ENCODE results near the gene MLXIP.

DNA sequence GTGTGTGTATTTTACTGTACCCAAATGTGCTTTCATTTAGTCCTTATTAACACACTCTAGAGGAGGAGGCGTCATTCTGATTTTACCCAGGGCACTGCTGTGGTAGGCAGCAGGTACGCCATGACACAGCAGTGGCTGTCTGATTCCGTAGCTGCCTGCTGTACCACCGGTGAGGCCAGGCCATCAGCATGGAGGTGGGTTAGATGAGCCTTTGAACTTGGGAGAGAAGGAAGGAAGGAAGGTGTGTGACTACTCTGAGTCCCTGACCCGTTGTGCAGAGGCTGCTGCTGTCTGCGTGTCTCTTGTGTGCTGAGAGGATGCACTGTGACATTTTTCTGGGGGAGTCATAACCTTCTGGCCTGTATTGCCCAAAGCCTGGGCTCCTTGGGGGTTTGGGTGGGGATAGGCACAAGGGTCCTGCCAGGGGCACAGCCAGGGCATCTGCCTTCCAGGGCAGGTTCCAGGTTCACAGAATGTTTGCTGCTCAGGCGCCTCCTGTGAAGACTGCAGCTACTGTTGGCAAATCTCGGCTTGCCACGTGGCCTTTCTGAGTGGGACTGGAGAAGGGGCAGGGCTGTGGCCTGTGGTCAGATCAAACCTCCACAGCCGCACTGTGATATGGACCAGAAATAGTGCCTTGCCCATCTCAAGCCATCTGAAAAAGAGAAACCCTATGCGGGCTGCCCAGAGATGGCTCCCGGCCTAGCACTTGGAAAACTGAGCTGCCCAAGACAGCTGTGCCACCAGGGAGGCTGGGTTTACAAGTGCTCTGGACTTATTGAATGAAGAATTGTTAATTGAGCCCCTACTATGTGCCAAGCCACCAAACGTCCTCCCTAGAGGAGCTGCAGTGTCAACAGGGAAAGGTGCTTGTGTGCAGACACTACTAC is 47.1 kb downstream of the MLXIP start:
- no peak for TF ChIP-seq CTCF (IDR thresholded peaks at IDR 0.05)
- no peak for TF ChIP-seq EP300 (IDR thresholded peaks at IDR 0.05; ENCODE audit: low read depth)
- TF ChIP-seq POLR2A (IDR thresholded peaks at IDR 0.05): no peak

All from transverse colon (tissue), 3 donors.